Measurements from ENCODE around the gene PDLIM3.
"Not testable (repeated sequence)": the region's sequence is repeated elsewhere in the genome, so short reads cannot be mapped to it uniquely, and the experiment has no call there.

The PDLIM3 gene

GRCh38 chr4:185522451-185522850, 12.9 kb downstream of the PDLIM3 start:
- no peak for DNase-seq

DNA sequence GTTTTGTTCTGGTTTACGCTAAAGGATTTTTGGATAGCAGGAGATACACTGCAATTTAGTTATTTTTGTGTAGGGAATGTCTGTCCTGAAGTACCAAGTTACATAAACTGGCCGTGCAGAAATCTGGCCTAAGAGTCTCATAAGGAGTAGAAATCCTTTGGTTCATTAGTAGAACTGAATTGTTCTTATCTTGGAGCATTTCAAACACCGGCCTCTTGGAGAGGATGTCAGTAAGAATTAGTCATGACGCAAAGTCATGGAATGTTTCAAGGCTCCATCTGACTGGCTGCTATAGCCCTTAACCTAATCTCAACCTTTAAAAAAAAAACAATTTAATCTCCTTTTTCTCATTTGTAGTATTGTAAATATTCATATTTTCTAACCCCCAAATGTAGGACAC, 15.2 kb downstream of the PDLIM3 start:
- no peak for DNase-seq

GRCh38 chr4:185518494-185518893, 16.8 kb downstream of the PDLIM3 start:
- DNase-seq: no peak

DNA sequence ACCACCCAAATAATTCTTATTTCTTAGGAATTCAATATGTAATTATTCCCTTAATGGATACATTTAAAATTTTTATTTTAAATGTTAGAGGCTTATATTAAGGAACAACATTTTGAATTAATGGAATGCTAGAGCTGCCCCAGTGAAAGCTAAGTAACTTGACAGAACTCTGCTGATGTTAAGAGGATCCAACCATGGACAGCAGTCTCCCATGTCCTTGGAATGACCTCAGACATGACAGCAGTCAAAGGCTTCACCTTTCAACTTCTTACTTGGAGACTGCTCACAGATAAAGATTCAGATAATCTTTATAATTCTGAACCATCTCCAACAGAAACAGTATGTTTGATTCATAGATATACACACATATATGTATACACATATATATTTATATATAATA, 17.2 kb downstream of the PDLIM3 start:
- DNase-seq: no peak

GRCh38 chr4:185515248-185515647, 20.1 kb downstream of the PDLIM3 start:
- no peak for DNase-seq

DNA sequence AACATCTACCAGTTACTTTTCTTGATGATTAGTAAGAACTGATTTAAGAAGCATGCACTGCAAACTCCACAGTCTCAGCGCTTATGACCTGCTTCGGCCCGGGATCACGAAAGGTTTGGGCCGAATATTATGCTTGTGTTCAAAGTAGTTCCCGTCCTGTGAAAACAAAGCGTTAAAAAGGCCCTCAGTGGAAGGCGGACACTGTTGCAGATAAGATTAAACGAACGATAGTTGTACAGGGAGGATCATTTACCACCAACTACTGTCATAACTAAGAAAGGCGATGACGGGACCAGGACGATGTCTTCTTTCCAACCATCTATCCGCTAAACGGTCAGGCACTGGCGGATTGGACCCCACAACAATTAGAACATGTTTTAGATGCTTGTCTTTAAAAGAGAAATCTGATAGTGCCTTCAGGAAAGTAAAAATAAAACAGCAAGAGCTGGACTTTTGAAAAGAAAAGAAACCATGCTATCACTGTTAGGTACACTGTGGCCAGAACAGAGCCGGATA, 21.1 kb downstream of the PDLIM3 start:
- DNase-seq: no peak

DNA sequence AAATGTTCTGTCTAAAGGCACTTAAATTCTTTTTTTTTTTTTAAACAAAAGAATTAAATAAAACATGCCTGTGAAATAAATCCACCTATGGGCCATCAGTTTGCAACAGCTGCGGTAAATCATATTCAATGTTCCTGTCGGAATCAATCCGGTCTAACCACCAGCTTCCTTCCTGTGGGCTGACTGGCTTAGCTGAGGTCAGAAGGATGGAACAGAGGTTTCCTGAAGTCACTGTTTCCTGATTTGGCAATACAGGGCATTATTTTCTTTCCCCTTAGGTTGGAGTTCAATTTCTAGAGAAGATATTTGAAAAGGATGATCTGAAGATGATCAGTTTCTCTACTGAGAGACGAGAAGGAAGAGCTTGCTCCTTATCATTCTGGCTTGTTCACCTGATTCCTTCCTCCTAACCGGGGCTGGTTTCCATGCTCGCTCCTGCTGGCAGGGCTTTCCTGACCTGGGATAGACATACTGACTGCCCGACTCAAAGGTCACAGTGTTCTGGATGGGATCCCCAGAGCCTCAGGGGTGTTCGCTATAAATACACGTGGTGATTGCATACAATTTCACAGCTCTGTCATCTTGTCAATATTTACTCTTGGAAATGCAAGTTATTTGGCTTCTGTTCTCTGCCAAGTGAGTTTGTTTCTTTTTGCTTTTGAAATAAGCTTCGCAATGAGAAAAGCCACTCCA, 21.7 kb downstream of the PDLIM3 start:
- no peak for DNase-seq

DNA sequence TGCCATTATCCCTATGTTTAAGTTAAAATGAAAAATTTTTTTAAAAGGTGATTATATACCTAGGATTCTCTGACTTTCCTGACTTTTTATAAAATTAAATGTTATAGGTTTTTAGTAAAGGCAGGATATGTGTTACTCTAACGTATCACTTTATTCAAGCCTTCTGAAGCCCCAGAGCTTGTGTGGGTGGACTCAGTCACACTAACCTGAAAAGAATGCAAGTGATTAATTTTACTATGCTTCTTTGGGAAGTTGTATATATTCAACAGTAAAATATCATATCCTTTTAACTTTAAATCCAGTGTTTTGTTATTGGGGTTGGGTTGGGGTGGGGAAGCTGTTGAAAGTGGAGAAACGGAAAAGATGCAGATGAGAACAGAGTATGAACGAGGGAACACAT, 22.8 kb downstream of the PDLIM3 start:
- no peak for DNase-seq

GRCh38 chr4:185511243-185511642, 24.1 kb downstream of the PDLIM3 start:
- DNase-seq: not testable (repeated sequence)

GRCh38 chr4:185510806-185511205, 24.5 kb downstream of the PDLIM3 start:
- DNase-seq: no peak

DNA sequence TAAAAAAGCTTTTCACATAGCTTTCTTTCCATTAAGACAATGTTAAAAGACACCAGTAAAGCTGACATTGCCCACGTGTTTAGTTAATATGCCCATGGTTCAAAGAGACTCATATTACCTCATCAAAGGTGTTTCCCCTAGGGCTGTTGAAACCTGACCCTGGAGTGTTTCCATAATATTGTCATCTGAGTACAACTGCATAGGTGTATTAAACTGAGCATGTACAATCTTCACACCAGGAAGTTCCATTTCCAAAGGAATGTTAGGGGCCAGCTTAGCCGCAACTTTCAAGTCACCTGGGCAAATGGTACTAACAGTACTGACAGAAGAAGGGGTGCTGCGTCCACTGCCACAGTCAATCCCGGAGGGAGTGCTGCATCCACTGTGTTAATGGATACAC, 27.1 kb downstream of the PDLIM3 start:
- no peak for DNase-seq

DNA sequence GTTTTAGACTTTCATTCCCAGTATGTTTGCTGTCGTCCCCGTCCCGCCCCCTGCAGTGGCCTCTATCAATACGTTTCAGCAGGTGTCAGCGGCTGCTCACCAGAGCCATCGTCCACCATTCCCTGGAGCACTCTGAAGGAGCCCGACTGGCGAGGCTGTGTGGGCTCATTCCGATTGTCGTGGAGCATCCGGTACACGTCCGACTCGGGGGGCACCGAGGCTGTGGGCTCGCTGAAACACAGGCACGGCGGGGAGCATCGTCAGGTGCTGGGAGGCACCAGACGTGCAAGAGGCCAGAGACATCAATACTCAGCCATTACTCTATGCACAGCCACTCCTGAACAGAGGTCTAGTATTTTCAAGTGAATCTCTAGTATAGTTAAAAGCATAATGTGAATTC, 28.9 kb downstream of the PDLIM3 start:
- no peak for DNase-seq

GRCh38 chr4:185504098-185505047, 30.9 kb downstream of the PDLIM3 start:
- DNase-seq: no peak

DNA sequence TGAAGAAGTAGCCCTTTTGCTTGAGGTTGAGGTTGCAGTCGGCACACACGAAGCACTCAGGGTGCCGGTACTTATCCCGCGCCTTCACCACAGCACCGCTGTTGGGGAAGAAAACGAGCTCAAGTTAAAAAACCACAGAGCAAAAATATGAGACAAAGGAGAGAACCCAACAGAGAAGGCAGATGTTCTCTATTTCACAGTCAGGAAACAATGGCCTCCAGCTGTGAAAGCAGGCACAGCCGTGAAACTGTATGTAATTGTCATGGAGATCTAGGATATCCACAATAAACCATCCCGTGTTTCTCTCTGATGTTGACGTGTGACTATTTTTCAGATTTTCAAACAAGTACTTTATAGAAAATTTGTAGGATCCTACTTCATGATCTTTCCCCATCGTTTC, 32.9 kb downstream of the PDLIM3 start:
- DNase-seq: no peak

GRCh38 chr4:185500576-185500975, 34.7 kb downstream of the PDLIM3 start:
- no peak for DNase-seq

GRCh38 chr4:185500035-185500434, 35.3 kb downstream of the PDLIM3 start:
- DNase-seq: no peak

DNA sequence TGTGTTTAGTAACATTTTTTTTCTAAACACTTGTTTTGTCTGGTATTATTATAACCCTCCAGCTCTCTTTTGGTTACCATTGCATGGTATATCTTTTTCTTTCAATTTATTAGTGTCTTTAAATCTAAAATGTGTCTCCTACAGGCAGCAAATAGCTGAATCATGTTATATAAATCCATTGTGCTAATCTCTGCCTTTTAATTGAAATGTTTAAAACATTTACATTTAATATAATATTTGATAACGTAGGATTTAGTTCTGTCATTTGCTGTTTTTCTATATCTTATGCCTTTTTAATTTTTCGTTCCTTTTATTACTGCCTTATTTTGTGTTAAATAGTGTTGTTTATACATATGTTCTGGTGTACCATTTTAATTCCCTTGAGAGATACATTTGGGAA, 46.7 kb downstream of the PDLIM3 start:
- no peak for DNase-seq

- DNase-seq: no peak
Observed at GRCh38 chr4:185481401-185481800, 53.9 kb downstream of the PDLIM3 start.

- no peak for DNase-seq
Observed at GRCh38 chr4:185480016-185480732, 55.1 kb downstream of the PDLIM3 start.

- no peak for DNase-seq
Observed at GRCh38 chr4:185479507-185479971, 55.8 kb downstream of the PDLIM3 start.

GRCh38 chr4:185473247-185473646, 62.1 kb downstream of the PDLIM3 start:
- DNase-seq: no peak

DNA sequence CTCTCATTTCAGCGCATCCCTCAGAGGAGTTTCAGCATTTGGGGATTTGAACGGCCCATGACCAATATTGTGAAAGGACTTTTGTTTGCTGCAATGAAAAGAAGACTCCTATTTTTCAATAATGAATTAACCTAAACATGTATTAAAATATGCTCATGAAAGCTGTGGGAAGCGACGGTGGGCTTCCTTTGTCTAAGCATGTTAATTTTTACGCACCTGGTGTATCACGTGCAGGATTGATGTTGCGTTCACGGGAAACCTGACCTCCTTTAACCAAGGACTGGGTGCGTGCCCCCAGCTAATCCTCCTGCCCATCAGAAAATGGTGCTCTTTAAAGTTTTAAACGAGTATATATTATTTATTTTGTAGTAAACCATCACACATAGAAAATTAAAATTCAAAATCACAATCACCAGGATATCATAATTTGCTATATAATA, 63.2 kb downstream of the PDLIM3 start:
- DNase-seq: no peak

Data from anterior cingulate cortex (tissue), 58 donors.